IPS-18c (cell line): ENCODE measurements around the gene UNC5C.

Experiments
- H3K4me3 ChIP-seq: 2 replicates; pipeline ENCODE4 v1.7.0; 2013; ENCODE audit warnings: low read depth, mild to moderate bottlenecking, low read length, moderate library complexity; ENCODE audit not compliant: insufficient read depth
- H3K9me3 ChIP-seq: one replicate; pipeline ENCODE4 v1.6.1; 2013; ENCODE audit warnings: mild to moderate bottlenecking, low read length, moderate library complexity; ENCODE audit not compliant: control insufficient read depth, insufficient read depth

UNC5C gene

DNA sequence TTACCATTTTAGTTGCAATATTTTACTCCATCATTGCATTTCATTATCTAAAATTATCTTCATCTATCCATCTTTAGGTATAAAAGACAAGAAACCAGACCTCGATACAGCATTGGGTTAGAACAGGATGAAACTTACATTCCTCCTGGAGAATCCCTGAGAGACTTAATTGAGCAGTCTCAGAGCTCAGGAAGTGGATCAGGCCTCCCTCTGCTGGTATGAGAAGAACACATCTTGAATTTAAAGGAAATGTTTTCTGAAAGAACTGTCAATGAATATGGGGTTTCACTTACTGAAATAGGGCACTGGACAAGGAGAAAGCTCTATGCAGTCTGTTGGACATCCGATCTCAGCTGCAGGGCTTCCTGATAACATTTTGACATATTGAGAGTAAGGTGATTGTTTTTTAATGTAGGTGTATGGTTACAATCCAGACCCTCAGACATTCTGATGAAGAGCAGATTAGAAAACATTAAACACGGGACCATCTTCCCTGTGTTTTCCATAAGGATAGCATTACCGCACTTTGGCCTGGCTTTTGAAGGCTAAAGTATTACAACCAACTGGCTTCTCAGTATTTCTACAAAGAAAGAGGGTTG, 423.8 kb downstream of the UNC5C start:
- Histone ChIP-seq H3K9me3 (no peaks in the 10 kb centered on the region), H3K4me3 (no peak overlapping the region)

DNA sequence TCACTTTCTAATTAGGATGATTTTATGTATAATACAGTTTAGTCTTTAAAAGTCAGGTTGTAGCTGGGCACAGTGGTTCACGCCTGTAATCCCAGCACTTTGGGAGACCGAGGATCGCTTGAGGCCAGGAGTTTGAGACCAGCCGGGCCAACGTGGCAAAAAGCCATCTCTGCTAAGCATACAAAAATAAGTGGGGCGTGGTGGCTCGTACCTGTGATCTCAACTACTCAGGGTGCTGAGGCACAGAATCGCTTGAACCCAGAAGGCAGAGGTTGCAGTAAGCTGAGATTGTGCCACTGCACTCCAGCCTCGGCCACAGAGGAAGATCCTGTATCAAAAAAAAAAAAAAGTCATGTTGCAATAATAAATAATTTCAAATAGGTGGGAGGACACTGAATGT, 426.8 kb downstream of the UNC5C start:
- H3K4me3 ChIP-seq = no peak overlapping the region
- no peaks in the 10 kb centered on the region for H3K9me3 ChIP-seq

DNA sequence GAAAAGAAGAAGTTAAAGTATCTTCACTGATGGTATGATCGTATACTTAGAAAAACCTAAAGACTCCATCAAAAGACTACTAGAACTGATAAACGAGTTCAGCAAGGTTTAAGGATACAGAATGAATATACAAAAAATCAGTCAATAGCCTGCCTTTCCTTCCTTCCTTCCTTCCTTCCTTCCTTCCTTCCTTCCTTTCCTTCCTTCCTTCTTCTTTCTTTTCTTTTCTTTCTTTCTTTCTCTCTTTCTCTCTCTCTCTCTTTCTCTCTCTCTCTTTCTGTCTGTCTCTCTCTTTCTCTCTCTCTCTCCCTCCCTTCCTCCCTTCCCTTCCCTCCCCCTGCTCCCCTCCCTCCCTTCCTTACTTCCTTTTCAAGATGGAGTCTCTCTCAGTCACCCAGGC, 428.3 kb downstream of the UNC5C start:
- H3K4me3 ChIP-seq = no peak overlapping the region

DNA sequence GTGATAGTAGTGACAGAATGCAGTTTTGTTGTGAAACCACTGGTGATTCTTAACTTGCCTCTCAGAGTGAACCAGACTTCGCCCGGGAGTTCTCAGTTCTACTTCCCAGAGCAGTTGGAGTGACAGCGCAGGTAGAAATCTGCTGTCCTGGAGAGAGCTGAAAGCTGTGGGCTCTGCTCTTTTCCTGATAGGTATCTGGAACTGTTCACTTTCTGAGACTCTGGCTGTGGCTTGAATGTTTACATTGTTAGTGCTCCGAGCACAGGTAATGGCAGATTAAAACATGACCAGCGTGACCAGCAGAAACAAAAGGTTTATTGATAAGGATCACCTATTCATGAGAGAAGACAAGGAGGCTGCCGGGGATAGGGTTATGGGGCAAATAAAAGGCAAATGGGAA, 430.3 kb downstream of the UNC5C start:
- Histone ChIP-seq H3K4me3 (no peak overlapping the region), H3K9me3 (no peaks in the 10 kb centered on the region)

More for the DNA sequence above, 428.3 kb downstream of the UNC5C start:
- no peaks in the 10 kb centered on the region for H3K9me3 ChIP-seq

DNA sequence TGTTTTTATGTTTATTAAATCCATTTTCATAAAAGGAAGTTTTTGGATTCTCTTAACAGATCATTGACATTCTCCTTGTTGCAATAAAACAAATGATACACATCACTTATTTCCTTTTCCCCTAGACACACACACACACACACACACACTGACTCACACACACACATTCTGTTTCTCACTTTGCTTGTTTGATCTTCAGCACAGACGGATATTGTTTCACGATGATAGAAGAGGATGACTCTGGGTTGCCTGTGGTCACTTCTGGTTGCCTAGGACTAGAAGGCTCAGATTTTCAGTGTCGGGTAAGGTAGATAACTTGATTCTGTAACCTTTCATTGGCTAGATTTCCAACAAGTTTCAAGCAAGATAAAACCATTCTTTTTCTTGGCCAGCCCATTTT, 434.3 kb downstream of the UNC5C start:
- Histone ChIP-seq H3K9me3 (no peaks in the 10 kb centered on the region), H3K4me3 (no peak overlapping the region)
